Loucy (cell line): ENCODE data around the gene APLF.

Experiments used
- H2AFZ ChIP-seq: fragments of 200-600 bp; sonication (generic); 2 replicates; pipeline ENCODE4 v1.6.0; 2016; ENCODE audit warnings: antibody characterized with exemption, mild to moderate bottlenecking, low read length, moderate library complexity
- H3F3A ChIP-seq: fragments of 200-600 bp; 2 replicates; pipeline ENCODE4 v1.6.0; 2016; ENCODE audit warnings: antibody characterized with exemption, low read depth, mild to moderate bottlenecking
- H3K27me3 ChIP-seq: fragments of 200-600 bp; sonication (generic); 2 replicates; pipeline ENCODE4 v1.6.1; 2014; ENCODE audit warnings: low read length, mild to moderate bottlenecking; ENCODE audit not compliant: insufficient read depth, poor library complexity, severe bottlenecking
- H3K36me3 ChIP-seq: fragments of 200-600 bp; sonication (generic); 2 replicates; pipeline ENCODE4 v1.6.1; 2016; ENCODE audit warnings: low read length; ENCODE audit not compliant: insufficient read depth
- H3K4me1 ChIP-seq: fragments of 200-600 bp; sonication (generic); 2 replicates; pipeline ENCODE4 v1.5.1; 2014; ENCODE audit warnings: low read length, mild to moderate bottlenecking; ENCODE audit not compliant: insufficient read depth, poor library complexity, severe bottlenecking
- H3K4me2 ChIP-seq: fragments of 200-600 bp; sonication (generic); 2 replicates; pipeline ENCODE4 v1.6.0; 2014; ENCODE audit warnings: antibody characterized with exemption, low read length, low read depth, mild to moderate bottlenecking; ENCODE audit not compliant: poor library complexity, severe bottlenecking
- H3K4me3 ChIP-seq: fragments of 200-600 bp; sonication (generic); 2 replicates; pipeline ENCODE4 v1.5.1; 2014; ENCODE audit warnings: low read length, mild to moderate bottlenecking, mixed read lengths; ENCODE audit not compliant: poor library complexity, severe bottlenecking
- H3K79me2 ChIP-seq: fragments of 200-600 bp; sonication (generic); 2 replicates; pipeline ENCODE4 v1.6.1; 2014; ENCODE audit warnings: low read length; ENCODE audit not compliant: insufficient read depth
- H3K9ac ChIP-seq: fragments of 200-600 bp; sonication (generic); 2 replicates; pipeline ENCODE4 v1.6.0; 2014; ENCODE audit warnings: mild to moderate bottlenecking, low read depth, low read length, moderate library complexity; ENCODE audit not compliant: poor library complexity, severe bottlenecking
- H3K9me2 ChIP-seq: fragments of 200-600 bp; sonication (generic); replicated peaks from 2 replicates; pipeline ENCODE4 v1.6.1; 2016; ENCODE audit warnings: low read depth, low read length, mixed read lengths
- H3K9me3 ChIP-seq: fragments of 200-600 bp; sonication (generic); 2 replicates; pipeline ENCODE4 v1.6.1; 2014; ENCODE audit warnings: mild to moderate bottlenecking, antibody characterized with exemption, low read length, low read depth; ENCODE audit not compliant: insufficient read depth
- H4K20me1 ChIP-seq: fragments of 200-600 bp; sonication (generic); 2 replicates; pipeline ENCODE4 v1.6.0; 2014; ENCODE audit warnings: antibody characterized with exemption, low read length, mild to moderate bottlenecking; ENCODE audit not compliant: insufficient read depth, poor library complexity, severe bottlenecking
- CTCF ChIP-seq: fragments of 200-600 bp; sonication (generic); conservative IDR thresholded peaks from 2 replicates; pipeline ENCODE4 v1.5.1; 2014; ENCODE audit warnings: mild to moderate bottlenecking, antibody characterized with exemption, low read length
- EZH2phosphoT487 ChIP-seq: fragments of 200-600 bp; IDR thresholded peaks from 2 replicates; pipeline ENCODE4 v1.6.1; 2018; ENCODE audit warnings: antibody characterized with exemption, mild to moderate bottlenecking, moderate library complexity, borderline replicate concordance

The APLF gene

GRCh38 chr2:68454719-68455118, 12.7 kb upstream of the APLF start:
- H3K4me2 ChIP-seq: no peak overlapping the region
- H3K9ac ChIP-seq: no peak overlapping the region
- H3K36me3 ChIP-seq: no peaks in the 10 kb centered on the region
- H3K9me2 ChIP-seq: no peaks in the 10 kb centered on the region
- H3K4me3 ChIP-seq: no peak overlapping the region
- H3K79me2 ChIP-seq: no peaks in the 10 kb centered on the region
- H3K9me3 ChIP-seq: no peaks in the 10 kb centered on the region
- peaks cover 5% of the 10 kb centered on the region; the same call in 1 of the 2 replicates for H3F3A ChIP-seq
- H3K27me3 ChIP-seq: no peaks in the 10 kb centered on the region
- no peak for TF ChIP-seq EZH2phosphoT487
- TF ChIP-seq CTCF: no peak
- peaks cover 16% of the 10 kb centered on the region for H3K4me1 ChIP-seq
- H4K20me1 ChIP-seq: no peaks in the 10 kb centered on the region
- H2AFZ ChIP-seq: 0 out of 2 replicates have a peak overlapping the region, but pooled peaks have one; percentile 85

GRCh38 chr2:68456198-68456597, 11.2 kb upstream of the APLF start:
- Histone ChIP-seq H3K36me3 (no peaks in the 10 kb centered on the region), H3K4me3 (no peak overlapping the region), H4K20me1 (no peaks in the 10 kb centered on the region), H3K9me2 (no peaks in the 10 kb centered on the region), H3K79me2 (no peaks in the 10 kb centered on the region), H3K9ac (no peak overlapping the region), H3F3A (peaks cover 5% of the 10 kb centered on the region; the same call in 1 of the 2 replicates), H3K9me3 (no peaks in the 10 kb centered on the region), H3K4me2 (no peak overlapping the region), H2AFZ (no peak overlapping the region), H3K27me3 (no peaks in the 10 kb centered on the region), H3K4me1 (peaks cover 16% of the 10 kb centered on the region)
- TF ChIP-seq CTCF (no peak), EZH2phosphoT487 (no peak)

- no peaks in the 10 kb centered on the region for H4K20me1 ChIP-seq
- peaks cover 4% of the 10 kb centered on the region for H3K4me1 ChIP-seq
- no peaks in the 10 kb centered on the region for H3F3A ChIP-seq
- no peaks in the 10 kb centered on the region for H3K27me3 ChIP-seq
- no peaks in the 10 kb centered on the region for H3K36me3 ChIP-seq
- no peak overlapping the region for H3K4me2 ChIP-seq
- H3K9me3 ChIP-seq: no peaks in the 10 kb centered on the region
- H2AFZ ChIP-seq: no peak overlapping the region
- H3K9ac ChIP-seq: no peak overlapping the region
- H3K9me2 ChIP-seq: no peaks in the 10 kb centered on the region
- no peaks in the 10 kb centered on the region for H3K79me2 ChIP-seq
- no peak for TF ChIP-seq EZH2phosphoT487
- no peak for TF ChIP-seq CTCF
- H3K4me3 ChIP-seq: no peak overlapping the region
Observed at GRCh38 chr2:68458981-68459380, 8.4 kb upstream of the APLF start.
